ENCODE measurements around the gene TCEAL9. TPM values are rescaled to one million over a fixed set of nuclear protein-coding genes. Genes with fewer than 3 reads are reported as not detected.

Gene TCEAL9
- total and polyA plus RNA-seq, 2 of the 8 experiments (the other 6 are each of a cell fraction or from before 2014, with no cell fraction given), result 22.2 to 36.8 TPM

DNA sequence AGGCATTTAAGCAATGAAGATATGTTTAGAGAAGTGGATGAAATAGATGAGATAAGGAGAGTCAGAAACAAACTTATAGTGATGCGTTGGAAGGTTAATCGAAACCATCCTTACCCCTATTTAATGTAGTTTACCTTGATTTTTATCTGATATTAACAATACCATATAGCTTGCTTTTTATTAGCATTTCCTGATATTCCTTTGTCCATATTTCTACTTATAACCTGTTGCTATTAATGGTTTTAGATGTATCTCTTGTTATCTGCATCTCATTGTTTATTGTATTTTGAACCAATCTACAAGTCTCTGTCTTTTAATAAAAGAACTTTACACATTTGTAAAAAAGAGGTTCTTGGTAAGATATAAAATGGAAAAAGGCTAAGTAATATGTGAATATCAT, 1.6 kb downstream of the TCEAL9 start:
- TF ChIP-seq, protein P1, sequence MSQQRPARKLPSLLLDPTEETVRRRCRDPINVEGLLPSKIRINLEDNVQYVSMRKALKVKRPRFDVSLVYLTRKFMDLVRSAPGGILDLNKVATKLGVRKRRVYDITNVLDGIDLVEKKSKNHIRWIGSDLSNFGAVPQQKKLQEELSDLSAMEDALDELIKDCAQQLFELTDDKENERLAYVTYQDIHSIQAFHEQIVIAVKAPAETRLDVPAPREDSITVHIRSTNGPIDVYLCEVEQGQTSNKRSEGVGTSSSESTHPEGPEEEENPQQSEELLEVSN (IDR thresholded peaks at IDR 0.05), result no peak
- TF ChIP-seq FOSL1 (IDR thresholded peaks at IDR 0.05; ENCODE audit: insufficient read depth, low read depth, low read length) (no peak), BACH1 (IDR thresholded peaks at IDR 0.05; ENCODE audit: low read length) (no peak), HDAC2 (IDR thresholded peaks at IDR 0.05; ENCODE audit: borderline replicate concordance in 1 of 2, low read depth in 2 of 2, low read length in 2 of 2) (no peak), SRF (IDR thresholded peaks at IDR 0.05; ENCODE audit: low read depth, low read length) (no peak), HDAC6 (IDR thresholded peaks at IDR 0.05; ENCODE audit: low read depth, low read length) (no peak), ATF3 (IDR thresholded peaks at IDR 0.05; ENCODE audit: insufficient read depth, low read depth, low read length) (no peak)
- TF ChIP-seq, protein P2, sequence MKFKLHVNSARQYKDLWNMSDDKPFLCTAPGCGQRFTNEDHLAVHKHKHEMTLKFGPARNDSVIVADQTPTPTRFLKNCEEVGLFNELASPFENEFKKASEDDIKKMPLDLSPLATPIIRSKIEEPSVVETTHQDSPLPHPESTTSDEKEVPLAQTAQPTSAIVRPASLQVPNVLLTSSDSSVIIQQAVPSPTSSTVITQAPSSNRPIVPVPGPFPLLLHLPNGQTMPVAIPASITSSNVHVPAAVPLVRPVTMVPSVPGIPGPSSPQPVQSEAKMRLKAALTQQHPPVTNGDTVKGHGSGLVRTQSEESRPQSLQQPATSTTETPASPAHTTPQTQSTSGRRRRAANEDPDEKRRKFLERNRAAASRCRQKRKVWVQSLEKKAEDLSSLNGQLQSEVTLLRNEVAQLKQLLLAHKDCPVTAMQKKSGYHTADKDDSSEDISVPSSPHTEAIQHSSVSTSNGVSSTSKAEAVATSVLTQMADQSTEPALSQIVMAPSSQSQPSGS (IDR thresholded peaks at IDR 0.05; ENCODE audit: low read length), result no peak
- FAIRE-seq (no peak), DNase-seq (ENCODE audit: low read depth in 1 of 2, low spot score in 2 of 2) (no peak)
- H3K27me3 ChIP-seq (replicated peaks in 1 of 4; ENCODE audit: control insufficient read depth in 3 of 4, extremely low read depth in 1 of 4, insufficient read depth in 3 of 4, low read length in 3 of 4), result no peaks in the 10 kb centered on the region
- no peak overlapping the region for H3K4ac ChIP-seq (replicated peaks; ENCODE audit: insufficient read length, low read depth, low read length)
- H3K9me3 ChIP-seq (ENCODE audit: insufficient read depth in 2 of 2, low read depth in 1 of 2, low read length in 1 of 2), result no peaks in the 10 kb centered on the region
- H4K20me1 ChIP-seq (replicated peaks in 1 of 2; ENCODE audit: control insufficient read depth in 1 of 2, insufficient read depth in 2 of 2, low read length in 2 of 2), result no peaks in the 10 kb centered on the region
- no peak overlapping the region for H2BK12ac ChIP-seq (ENCODE audit: low read depth, low read length)
- no peak overlapping the region for H3K27ac ChIP-seq (ENCODE audit: low read depth, low read length)
- H2AK5ac ChIP-seq (ENCODE audit: low read depth, low read length), result no peak overlapping the region
- no peak overlapping the region for H2BK5ac ChIP-seq (ENCODE audit: low read depth, low read length)
- H4K91ac ChIP-seq (replicated peaks; ENCODE audit: insufficient read length, low read length), result no peak overlapping the region
- H3K4me3 ChIP-seq (ENCODE audit: extremely low read depth in 1 of 4, insufficient read depth in 2 of 4, low read depth in 3 of 4, low read length in 4 of 4), result peak overlapping the region in 2 of 4 experiments; percentile 80 to 94; a peak in 4 of 8 replicates
- H2BK120ac ChIP-seq (replicated peaks; ENCODE audit: low read depth, low read length), result no peak overlapping the region
- H2BK15ac ChIP-seq (ENCODE audit: low read length), result no peak overlapping the region
- H3K4me2 ChIP-seq (ENCODE audit: insufficient read depth in 1 of 2, low read depth in 2 of 2, low read length in 2 of 2), result peak overlapping the region in 1 of 2 experiments; percentile 74; a peak in 2 of 4 replicates
- H3K9ac ChIP-seq (replicated peaks in 1 of 4; ENCODE audit: extremely low read depth in 1 of 4, low read depth in 3 of 4, low read length in 3 of 4), result no peak overlapping the region
- H3K23ac ChIP-seq (ENCODE audit: insufficient read length), result no peak overlapping the region
- H3K79me1 ChIP-seq (ENCODE audit: low read depth, low read length), result no peaks in the 10 kb centered on the region
- CTCF ChIA-PET (ENCODE audit: partially characterized antibody), result interaction anchor here (0.9 kb wide), 1 partner anchor 106 kb away, joined by 3 read pairs; no protein-coding TSS in a partner anchor
- peaks cover 0 to 9% (median 0%) of the 10 kb centered on the region in 4 experiments; a peak in 1 of 8 replicates for H3K36me3 ChIP-seq (ENCODE audit: control insufficient read depth in 2 of 4, insufficient read depth in 4 of 4, low read length in 3 of 4)
- no peak overlapping the region for H2BK20ac ChIP-seq (ENCODE audit: low read length)
- H3K14ac ChIP-seq (ENCODE audit: insufficient read length), result no peak overlapping the region
- H2AFZ ChIP-seq (ENCODE audit: low read length), result no peak overlapping the region
- H3K56ac ChIP-seq (replicated peaks; ENCODE audit: insufficient read length, low read depth, low read length), result no peak overlapping the region
- H4K5ac ChIP-seq (ENCODE audit: insufficient read length, low read depth, low read length), result no peak overlapping the region
- H3K18ac ChIP-seq (ENCODE audit: extremely low read depth, low read length), result no peak overlapping the region
- peaks cover 0 to 5% of the 10 kb centered on the region in 2 experiments; a peak in 1 of 4 replicates for H3K79me2 ChIP-seq (ENCODE audit: control insufficient read depth in 1 of 2, insufficient read depth in 2 of 2, low read length in 2 of 2)
- no peak overlapping the region for H4K8ac ChIP-seq (ENCODE audit: extremely low read depth, insufficient read depth, low read length)
- no peaks in the 10 kb centered on the region for H3K4me1 ChIP-seq (replicated peaks in 1 of 4; ENCODE audit: control insufficient read depth in 3 of 4, insufficient read depth in 4 of 4, low read length in 3 of 4)
- POLR2A ChIA-PET (ENCODE audit: partially characterized antibody), result interaction anchor here (1.0 to 3.1 kb wide), 8 partner anchors 10 to 104 kb away, joined by 3 to 30 read pairs (median 8); partner anchors contain the start of genes BEX3 and TCEAL7
- no peaks in the 10 kb centered on the region; the same call in 1 of the 2 replicates for H3K23me2 ChIP-seq (ENCODE audit: low read depth, low read length)
- WGBS, 2 experiments (ENCODE audit: extremely low coverage in 1 of 2, insufficient coverage in 1 of 2, insufficient read length in 1 of 2, insufficient replicate concordance in 2 of 2, low coverage in 1 of 2, low lambda C conversion rate in 2 of 2, missing lambda C conversion rate in 1 of 2), result 94% methylated on average over 2 of the region's 2 CpGs; no CpG with 5 or more reads in 1 of the 2 experiments
